HPDE6-E6E7 (cell line): ENCODE results near the gene SMYD3.
"Not testable (repeated sequence)": the region's sequence is repeated elsewhere in the genome, so short reads cannot be mapped to it uniquely, and the experiment has no call there.

Experiments used
- DNase-seq: peaks from one replicate; pipeline ENCODE4 v3.0.0; 2011; ENCODE audit warnings: missing footprints; ENCODE audit errors: extremely low spot score

SMYD3 gene

GRCh38 chr1:245996811-245997210, 510.3 kb downstream of the SMYD3 start:
- no peak for DNase-seq

DNA sequence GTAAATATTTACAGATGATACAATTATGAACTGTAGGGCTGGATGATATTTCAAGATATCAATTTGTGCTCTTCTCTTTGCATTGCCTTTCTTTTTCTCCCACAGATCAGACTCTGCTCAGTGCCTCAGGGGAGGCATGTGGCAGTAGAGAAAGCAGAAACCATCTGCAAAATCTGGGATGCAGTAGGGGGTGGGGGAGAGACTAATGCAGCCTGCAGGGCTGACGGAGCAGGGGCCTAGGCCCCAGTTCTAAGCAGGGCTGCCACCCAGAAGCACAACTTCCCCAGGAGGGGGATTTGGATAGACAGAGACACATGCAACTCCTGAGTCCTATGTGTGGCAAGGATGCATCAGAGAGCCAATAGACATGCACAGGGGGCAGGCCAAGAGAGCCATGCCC, 511.6 kb downstream of the SMYD3 start:
- no peak for DNase-seq

DNA sequence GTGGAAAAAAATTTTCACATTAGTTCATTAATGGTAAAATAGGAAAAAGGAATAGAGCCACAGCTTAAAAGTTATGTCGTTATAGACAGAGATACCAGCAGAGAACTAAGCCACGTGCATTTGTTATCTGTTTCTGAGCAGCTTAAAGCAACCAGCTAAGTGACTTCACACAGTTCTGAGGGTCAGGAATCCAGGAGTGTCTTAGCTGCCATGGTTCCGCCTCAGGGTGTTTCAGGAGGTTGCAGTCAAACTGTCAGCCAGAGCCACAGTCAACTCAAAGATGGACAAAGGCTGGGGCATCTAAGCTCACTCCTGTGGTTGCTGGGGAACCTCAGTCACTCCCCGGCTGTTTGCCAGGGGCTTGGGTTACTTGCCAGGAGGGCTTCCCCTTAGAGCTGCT, 515.8 kb downstream of the SMYD3 start:
- no peak for DNase-seq

DNA sequence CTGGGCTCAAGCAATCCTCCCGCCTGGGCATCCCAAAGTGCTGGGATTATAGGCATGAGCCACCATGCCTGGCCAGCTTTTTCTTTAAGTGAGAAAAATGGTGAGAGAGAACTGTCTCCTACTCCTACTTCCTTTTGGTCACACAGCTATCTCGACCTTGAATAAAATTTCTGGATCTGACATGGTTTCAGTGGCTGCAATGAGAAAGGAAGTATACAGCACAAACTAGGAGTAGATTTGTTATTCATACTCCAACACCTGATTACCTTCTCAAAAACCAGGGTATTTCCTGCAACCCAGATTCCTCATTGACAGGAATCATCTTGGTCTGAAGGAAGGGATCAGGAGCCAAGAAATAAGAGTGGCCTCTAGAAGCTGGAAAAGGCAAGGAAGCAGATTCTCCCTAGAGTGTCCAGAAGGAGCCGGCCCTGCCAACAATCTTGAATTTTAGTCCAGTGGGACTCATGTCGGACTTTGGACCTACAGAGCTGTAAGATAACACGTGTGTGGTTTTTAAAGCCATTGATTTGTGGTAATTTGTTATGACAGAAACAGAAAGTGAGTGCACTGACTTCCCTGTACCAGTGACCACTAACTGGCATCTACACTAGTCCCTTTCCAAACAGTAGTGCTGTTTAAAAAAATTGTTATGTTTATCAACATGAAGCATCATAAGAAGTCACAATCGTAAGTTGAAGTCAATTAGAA, 516.6 kb downstream of the SMYD3 start:
- no peak for DNase-seq

- DNase-seq, result no peak
Observed at GRCh38 chr1:245988393-245989078, 518.5 kb downstream of the SMYD3 start.

GRCh38 chr1:245987997-245988392, 519.1 kb downstream of the SMYD3 start:
- no peak for DNase-seq

GRCh38 chr1:245987577-245987976, 519.5 kb downstream of the SMYD3 start:
- no peak for DNase-seq

- DNase-seq, result no peak
Observed at GRCh38 chr1:245987219-245987545, 519.9 kb downstream of the SMYD3 start.

DNA sequence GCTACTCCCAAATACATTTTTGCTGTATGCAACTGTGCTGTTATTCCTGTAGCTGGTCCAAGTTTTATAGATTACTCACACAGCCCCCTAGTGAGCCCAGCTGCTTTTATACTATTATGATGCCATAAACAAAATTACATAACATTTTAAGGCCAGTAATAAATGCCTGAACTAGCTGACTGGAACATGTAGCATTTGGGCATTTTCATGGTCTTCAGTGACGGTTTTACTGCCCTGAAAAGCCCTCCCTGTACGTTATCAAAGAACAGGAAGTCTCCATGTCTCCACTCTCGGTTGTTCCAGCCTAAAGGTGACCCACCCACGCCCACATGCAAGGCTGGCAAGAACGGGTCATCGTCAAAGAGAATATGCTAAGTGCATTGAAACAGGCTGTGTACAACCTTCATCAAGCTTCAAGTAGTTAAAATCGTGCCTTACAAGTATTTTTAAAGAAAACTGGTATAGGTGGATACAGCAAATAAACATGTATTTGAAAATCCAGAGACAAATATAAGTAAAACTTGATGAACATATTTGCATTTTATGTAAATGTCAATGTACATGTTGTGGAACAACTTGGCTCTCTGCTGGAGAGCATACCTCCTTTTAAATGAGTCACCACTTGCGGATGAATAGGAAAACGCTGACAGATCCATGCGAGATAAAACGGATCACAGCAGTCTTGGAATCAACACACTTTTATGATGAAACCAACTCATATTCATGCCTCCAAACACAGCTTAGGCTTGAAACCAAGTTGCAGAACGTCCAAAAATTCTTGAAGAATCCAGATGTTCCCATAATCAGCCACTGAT, 520.5 kb downstream of the SMYD3 start:
- no peak for DNase-seq

DNA sequence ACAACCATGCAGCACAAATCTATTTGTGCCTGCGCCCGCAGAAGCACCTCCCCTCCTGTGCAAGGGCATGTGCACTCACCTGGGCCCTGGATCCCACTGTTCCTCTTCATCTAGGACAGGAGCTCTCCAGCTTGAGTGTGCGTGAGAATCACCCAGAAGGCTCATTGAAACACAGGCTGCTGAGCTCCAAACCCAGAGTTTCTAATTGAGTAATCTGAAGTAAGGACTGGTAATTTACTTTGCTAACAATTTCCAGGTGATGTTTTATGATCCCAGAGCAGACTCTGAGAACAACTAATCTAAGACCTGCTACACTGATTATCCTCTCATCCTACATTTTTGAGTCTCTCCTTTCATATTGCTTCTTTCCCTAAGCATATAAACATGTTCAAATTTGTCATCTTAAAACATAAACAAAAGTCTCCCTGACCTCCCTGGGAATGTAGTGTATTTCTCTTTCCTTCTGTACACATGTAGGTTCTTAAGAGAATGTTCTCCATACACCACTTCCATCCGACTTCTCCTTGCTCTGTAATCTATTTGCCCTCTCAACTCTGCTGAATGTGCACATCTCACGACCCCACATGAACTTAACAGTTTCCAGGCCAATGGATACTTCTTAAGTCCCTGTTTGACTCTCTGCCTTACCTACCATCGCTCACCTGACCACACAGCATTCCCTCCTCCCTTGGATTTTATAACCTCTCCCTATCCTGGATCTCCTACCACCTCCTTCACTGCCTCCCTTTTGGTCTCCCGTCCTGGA, 522.5 kb downstream of the SMYD3 start:
- DNase-seq, result no peak

GRCh38 chr1:245983294-245983967, 523.6 kb downstream of the SMYD3 start:
- no peak for DNase-seq

DNA sequence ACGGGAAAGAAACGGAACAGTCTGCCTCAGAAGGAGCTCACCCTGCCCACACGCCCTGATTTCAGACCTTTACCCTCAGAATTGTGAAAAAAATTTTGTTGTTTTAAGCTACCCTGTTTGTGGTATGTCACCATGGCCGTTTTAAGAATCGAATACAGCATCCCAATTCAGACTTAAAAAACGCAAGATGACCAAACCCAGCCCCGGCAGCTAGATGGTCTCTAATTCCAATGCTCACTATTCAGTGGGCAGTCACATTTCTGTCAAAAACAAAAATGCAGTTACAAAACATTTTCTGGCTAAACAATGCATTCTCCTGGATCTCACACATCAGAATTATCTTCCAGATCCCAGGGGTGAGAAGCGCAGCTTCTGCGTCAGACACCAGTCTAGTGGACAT, 527.5 kb downstream of the SMYD3 start:
- DNase-seq, result no peak

GRCh38 chr1:245978915-245979314, 528.2 kb downstream of the SMYD3 start:
- no peak for DNase-seq

DNA sequence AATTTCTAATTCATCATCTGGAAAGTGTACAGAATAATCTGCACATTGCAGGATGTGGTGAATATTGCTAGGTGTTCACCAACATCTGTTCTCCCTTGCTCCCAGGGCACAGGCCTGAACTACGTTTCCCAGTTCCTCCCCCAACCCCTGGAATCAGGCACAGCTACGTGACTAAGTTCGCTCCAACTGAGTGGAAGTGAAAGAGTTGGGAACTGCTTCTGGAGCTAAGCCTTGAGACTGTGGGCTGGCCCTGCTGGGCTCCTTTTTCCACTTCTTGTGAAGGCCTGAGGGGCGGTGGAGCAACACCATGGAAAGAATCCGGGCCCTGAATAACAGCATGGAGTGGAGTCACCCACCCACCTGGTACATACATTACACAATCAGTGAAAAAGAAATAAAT, 534.6 kb downstream of the SMYD3 start:
- DNase-seq, result no peak

DNA sequence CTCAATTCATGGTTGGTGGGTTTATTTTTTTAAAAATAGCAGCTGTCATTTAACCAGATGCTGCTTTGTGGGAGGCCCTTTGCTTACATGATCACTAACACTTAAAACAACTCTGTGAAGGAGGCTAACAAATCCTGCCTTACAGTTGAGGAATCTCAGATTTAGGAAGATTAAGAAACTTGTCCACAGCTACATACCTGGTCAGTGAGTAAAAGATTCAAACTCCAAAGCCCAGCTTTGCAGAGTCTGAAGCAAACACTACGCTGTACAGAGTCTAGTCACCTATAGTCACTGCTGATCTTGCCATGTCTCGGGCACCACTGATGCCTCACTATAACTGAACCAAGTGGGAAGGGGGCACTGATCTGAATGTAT, 535.4 kb downstream of the SMYD3 start:
- DNase-seq, result no peak

DNA sequence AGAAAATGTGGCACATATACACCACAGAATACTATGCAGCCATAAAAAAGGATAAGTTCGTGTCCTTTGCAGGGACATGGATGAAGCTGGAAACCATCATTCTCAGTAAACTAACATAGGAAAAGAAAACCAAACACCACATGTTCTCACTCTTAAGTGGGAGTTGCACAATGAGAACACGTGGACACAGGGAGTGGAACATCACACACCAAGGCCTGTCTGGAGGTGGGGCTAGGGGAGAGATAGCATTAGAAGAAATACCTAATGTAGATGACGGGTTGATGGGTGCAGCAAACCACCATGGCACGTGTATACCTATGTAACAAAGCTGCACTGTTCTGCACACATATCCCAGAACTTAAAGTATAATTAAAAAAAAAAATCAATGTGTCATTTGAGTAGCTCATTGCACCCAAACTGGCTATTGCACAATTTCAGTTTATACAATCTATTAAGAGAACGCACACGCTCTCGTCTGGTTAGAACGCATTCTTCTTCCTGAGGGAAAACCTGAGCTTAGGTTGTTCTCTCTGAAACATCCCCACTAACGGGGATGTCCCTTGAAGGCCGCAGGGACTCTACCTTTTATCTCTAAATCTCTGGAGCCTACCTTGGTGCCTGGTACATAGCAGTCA, 535.9 kb downstream of the SMYD3 start:
- not testable (repeated sequence) for DNase-seq

- no peak for DNase-seq
Observed at GRCh38 chr1:245969283-245969682, 537.8 kb downstream of the SMYD3 start.

DNA sequence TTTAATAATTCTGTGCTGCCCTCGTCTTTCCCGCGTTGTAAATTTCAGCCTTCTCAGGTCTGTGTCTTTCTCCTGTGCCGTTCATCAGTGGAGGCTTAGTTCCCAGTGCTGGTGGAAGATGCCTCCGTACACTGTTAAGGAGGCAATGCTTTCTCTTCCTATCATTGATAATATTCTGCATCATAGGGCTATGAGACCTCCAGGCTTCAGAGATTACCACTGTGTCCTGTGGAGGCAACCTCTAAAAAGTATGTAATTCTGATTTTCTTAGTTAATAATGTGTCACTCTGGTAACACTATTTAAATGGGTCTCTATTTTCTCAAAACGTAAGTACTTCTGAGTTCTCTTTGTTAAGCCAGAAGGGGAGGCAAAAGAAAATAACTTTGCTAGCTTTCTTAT, 538.3 kb downstream of the SMYD3 start:
- no peak for DNase-seq

DNA sequence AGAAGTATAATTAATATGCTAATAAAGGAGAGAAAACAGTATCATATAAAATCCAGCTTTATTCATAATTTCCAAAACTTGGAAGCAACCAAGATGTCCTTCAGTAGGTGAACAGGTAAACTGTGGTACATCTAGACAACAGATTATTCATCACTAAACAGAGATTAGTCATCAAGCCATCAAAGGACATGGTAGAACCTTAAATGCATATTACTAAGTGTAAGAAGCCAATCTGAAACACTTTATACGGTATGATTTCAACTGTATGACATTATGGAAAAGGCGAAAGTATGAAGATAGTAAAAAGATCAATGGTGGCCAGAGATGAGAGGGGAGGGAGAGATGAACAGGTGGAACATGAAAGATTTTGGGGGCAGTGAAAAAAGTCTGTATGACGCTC, 541.7 kb downstream of the SMYD3 start:
- no peak for DNase-seq

DNA sequence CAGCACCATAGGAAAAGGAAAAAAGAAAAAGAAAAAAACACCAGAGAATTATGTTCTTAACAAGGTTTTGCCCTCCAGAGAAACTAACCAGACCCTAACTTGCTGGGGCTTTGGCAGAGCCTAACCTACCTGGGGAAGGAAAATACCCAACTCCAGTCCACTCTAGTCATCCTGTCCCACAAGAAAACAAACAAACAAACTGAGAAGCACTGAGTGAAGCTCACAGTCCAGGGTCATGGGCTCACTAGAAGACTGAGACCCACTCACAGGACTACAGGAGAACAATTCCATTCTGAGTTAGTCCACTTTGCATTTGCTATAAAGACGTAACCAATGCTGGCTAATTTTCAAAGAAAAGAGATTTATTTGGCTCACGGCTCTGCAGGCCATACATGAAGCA, 543.4 kb downstream of the SMYD3 start:
- no peak for DNase-seq

GRCh38 chr1:245962453-245962852, 544.6 kb downstream of the SMYD3 start:
- no peak for DNase-seq
